Right atrium auricular region (tissue), 2 donors: ENCODE data around the gene FUT9. TPM values are rescaled to one million over a fixed set of nuclear protein-coding genes. Genes with fewer than 3 reads are reported as not detected.

Source experiments
- DNase-seq: peaks from one replicate; pipeline ENCODE4 v3.0.0-alpha.2; 2019; ENCODE audit warnings: low spot score
- H3K27ac ChIP-seq, 2 donors: fragments of 200-600 bp; sonication (generic); 1 replicate in 1 of 2; 2 replicates in 1 of 2; pipeline ENCODE4 v1.5.1; 2016 to 2019
- H3K27me3 ChIP-seq, 2 donors: fragments of 200-600 bp; sonication (generic); one replicate each; pipeline versions ENCODE4 v1.5.1 to v1.6.0; 2017 to 2019
- H3K36me3 ChIP-seq: fragments of 200-600 bp; sonication (generic); one replicate; pipeline ENCODE4 v1.5.1; 2016
- H3K4me1 ChIP-seq, 2 donors: fragments of 200-600 bp; sonication (generic); one replicate each; pipeline versions ENCODE4 v1.5.1 to v1.6.0; 2017 to 2019
- H3K4me3 ChIP-seq, 2 donors: fragments of 200-600 bp; sonication (generic); 1 replicate in 1 of 2; 2 replicates in 1 of 2; pipeline ENCODE4 v1.5.1; 2017 to 2019; ENCODE audit warnings: mild to moderate bottlenecking in 1 of 2, moderate library complexity in 1 of 2
- H3K9me3 ChIP-seq, 2 donors: fragments of 200-600 bp; sonication (generic); one replicate each; pipeline ENCODE4 v1.5.1; 2019
- total RNA-seq, 2 donors: library from RNA; depleted of rRNA; stranded (reverse); fragments of >200 nt; gene quantifications; one replicate each; pipeline ENCODE4 v1.1.0, GENCODE V29; 2016
- TF ChIP-seq, protein P1 (sequence below), 2 donors: fragments of 200-600 bp; sonication (generic); IDR thresholded peaks; one replicate each; pipeline ENCODE4 v1.5.1; 2019; ENCODE audit warnings: antibody characterized with exemption in 2 of 2

FUT9 gene
- not detected for total RNA-seq

- no peaks in the 10 kb centered on the region for H3K27me3 ChIP-seq
- TF ChIP-seq, protein P1, sequence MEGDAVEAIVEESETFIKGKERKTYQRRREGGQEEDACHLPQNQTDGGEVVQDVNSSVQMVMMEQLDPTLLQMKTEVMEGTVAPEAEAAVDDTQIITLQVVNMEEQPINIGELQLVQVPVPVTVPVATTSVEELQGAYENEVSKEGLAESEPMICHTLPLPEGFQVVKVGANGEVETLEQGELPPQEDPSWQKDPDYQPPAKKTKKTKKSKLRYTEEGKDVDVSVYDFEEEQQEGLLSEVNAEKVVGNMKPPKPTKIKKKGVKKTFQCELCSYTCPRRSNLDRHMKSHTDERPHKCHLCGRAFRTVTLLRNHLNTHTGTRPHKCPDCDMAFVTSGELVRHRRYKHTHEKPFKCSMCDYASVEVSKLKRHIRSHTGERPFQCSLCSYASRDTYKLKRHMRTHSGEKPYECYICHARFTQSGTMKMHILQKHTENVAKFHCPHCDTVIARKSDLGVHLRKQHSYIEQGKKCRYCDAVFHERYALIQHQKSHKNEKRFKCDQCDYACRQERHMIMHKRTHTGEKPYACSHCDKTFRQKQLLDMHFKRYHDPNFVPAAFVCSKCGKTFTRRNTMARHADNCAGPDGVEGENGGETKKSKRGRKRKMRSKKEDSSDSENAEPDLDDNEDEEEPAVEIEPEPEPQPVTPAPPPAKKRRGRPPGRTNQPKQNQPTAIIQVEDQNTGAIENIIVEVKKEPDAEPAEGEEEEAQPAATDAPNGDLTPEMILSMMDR (IDR thresholded peaks at IDR 0.05) = no peak
- H3K27ac ChIP-seq = no peak within 1 kb of the TSS
- H3K4me3 ChIP-seq = no peak within 1 kb of the TSS
- H3K36me3 ChIP-seq = no peaks in the 10 kb centered on the region
- no peak for DNase-seq
- H3K9me3 ChIP-seq = no peaks in the 10 kb centered on the region
- H3K4me1 ChIP-seq = no peaks in the 10 kb centered on the region
These were observed at the start of gene FUT9 for GRCh38 chr6:96015518-96016333. Gene FUT9 (plus strand): TSS chr6:96015974. CDS start chr6:96203156, 187,182 bp downstream.

DNA sequence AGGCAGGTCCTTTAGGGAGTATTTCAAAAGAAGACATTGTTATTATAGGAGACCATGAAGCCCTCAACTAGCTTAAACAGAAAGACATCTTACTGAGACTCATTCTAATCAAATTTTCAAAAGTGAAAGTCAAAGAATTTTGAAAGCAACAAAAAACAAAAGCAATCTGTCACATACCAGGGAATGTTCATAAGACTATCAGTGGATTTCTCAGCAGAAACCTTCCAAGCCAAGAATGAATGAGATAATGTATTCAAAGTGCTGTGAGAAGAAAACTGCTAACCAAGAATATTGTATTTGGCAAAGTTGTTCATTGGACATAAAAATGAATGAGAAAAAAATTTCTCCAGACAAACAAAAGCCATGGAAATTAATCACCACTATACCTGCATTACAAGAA, 48.2 kb upstream of the FUT9 start:
- H3K27ac ChIP-seq = no peak overlapping the region
- TF ChIP-seq, protein P1 (IDR thresholded peaks at IDR 0.05) = no peak
- H3K4me1 ChIP-seq = no peaks in the 10 kb centered on the region
- peaks cover 0 to 33% of the 10 kb centered on the region in 2 donors for H3K9me3 ChIP-seq
- H3K36me3 ChIP-seq = no peaks in the 10 kb centered on the region
- no peaks in the 10 kb centered on the region for H3K27me3 ChIP-seq
- H3K4me3 ChIP-seq = no peak overlapping the region
- no peak for DNase-seq

- no peak for DNase-seq
- H3K27ac ChIP-seq = no peak overlapping the region
- H3K36me3 ChIP-seq = no peaks in the 10 kb centered on the region
- TF ChIP-seq, protein P1 (IDR thresholded peaks at IDR 0.05) = no peak
- no peak overlapping the region for H3K4me3 ChIP-seq
- H3K27me3 ChIP-seq = no peaks in the 10 kb centered on the region
- no peaks in the 10 kb centered on the region for H3K4me1 ChIP-seq
- H3K9me3 ChIP-seq = peaks cover 0 to under 1% of the 10 kb centered on the region in 2 donors
These were observed 41.8 kb upstream of the FUT9 start for GRCh38 chr6:95973976-95974375.

DNA sequence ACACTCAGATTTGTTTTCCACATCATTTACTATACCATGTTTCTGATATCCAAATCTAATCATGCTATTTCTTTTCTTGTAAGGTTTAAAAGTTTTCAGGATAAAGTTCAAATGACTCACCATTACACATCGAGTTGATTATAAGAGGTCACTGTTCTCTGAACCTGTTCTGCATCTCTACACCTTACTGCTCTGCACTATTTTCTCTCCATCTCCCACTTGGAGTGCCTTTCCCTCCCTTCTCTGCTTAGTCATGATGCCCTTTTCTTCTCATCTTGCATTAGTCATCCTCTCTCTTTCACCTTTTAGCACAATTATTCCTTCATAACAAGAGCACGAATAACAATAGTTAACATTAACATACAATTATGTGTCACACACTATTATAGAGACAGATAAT, 37.5 kb upstream of the FUT9 start:
- H3K27ac ChIP-seq = no peak overlapping the region
- TF ChIP-seq, protein P1 (IDR thresholded peaks at IDR 0.05) = no peak
- H3K9me3 ChIP-seq = no peaks in the 10 kb centered on the region
- H3K4me3 ChIP-seq = no peak overlapping the region
- no peaks in the 10 kb centered on the region for H3K36me3 ChIP-seq
- no peak for DNase-seq
- no peaks in the 10 kb centered on the region for H3K4me1 ChIP-seq
- H3K27me3 ChIP-seq = no peaks in the 10 kb centered on the region

GRCh38 chr6:95991906-95992305, 23.9 kb upstream of the FUT9 start:
- Histone ChIP-seq H3K36me3 (no peaks in the 10 kb centered on the region), H3K27me3 (no peaks in the 10 kb centered on the region), H3K4me1 (no peaks in the 10 kb centered on the region), H3K9me3 (peaks cover 0 to 17% of the 10 kb centered on the region in 2 donors), H3K4me3 (no peak overlapping the region), H3K27ac (no peak overlapping the region)
- DNase-seq = no peak
- TF ChIP-seq, protein P1 (IDR thresholded peaks at IDR 0.05) = no peak
